Measurements from ENCODE around the gene SNX22.

The SNX22 gene

GRCh38 chr15:64144565-64145281 lies 6.8 kb upstream of the SNX22 start:
- H3K4me3 ChIP-seq (ENCODE audit: low read depth, low read length) = no peak overlapping the region
- TF ChIP-seq, protein P1, sequence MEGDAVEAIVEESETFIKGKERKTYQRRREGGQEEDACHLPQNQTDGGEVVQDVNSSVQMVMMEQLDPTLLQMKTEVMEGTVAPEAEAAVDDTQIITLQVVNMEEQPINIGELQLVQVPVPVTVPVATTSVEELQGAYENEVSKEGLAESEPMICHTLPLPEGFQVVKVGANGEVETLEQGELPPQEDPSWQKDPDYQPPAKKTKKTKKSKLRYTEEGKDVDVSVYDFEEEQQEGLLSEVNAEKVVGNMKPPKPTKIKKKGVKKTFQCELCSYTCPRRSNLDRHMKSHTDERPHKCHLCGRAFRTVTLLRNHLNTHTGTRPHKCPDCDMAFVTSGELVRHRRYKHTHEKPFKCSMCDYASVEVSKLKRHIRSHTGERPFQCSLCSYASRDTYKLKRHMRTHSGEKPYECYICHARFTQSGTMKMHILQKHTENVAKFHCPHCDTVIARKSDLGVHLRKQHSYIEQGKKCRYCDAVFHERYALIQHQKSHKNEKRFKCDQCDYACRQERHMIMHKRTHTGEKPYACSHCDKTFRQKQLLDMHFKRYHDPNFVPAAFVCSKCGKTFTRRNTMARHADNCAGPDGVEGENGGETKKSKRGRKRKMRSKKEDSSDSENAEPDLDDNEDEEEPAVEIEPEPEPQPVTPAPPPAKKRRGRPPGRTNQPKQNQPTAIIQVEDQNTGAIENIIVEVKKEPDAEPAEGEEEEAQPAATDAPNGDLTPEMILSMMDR (IDR thresholded peaks at IDR 0.05; ENCODE audit: low read depth, low read length) = no peak

DNA sequence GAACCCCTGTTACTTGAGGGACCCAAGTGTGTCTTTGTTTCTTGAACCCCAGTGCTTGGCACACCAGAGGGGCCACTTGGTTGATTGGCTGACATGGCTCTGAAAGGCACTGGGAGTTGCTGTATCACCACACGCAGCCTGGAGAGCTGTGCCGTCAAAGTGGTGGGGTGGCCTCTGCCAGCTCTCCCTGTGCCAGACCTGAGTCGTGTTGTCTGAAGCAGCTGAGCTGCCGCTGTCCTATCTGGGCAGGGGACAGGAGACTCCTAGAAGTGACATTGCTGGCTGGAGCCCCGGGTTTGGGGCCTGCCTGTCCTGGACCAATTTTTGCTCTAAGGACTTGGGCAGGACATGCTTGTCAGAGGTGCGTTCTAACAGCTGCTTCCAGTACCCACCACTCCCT lies 5.5 kb upstream of the SNX22 start:
- TF ChIP-seq, protein P1 (IDR thresholded peaks at IDR 0.05; ENCODE audit: low read depth, low read length) = no peak
- no peak overlapping the region for H3K4me3 ChIP-seq (ENCODE audit: low read depth, low read length)

DNA sequence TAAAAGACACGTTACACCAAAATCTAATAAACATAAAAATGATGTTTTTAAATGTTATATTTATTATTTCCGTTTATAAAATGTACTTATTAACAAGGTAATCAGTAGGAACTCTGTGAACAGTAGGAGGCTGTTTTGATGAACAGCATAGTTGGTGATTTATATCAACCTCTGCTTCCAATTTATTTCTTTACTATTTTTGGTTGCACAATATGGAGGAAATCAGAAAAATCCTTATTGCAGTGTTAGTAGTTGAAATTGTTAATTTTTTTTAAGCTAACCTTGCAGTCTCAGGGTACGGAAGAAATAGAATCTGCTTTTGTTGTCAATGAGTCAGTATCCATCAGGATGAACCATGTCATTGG lies 5.0 kb upstream of the SNX22 start:
- no peak overlapping the region for H3K4me3 ChIP-seq (ENCODE audit: low read depth, low read length)
- TF ChIP-seq, protein P1 (IDR thresholded peaks at IDR 0.05; ENCODE audit: low read depth, low read length) = no peak

DNA sequence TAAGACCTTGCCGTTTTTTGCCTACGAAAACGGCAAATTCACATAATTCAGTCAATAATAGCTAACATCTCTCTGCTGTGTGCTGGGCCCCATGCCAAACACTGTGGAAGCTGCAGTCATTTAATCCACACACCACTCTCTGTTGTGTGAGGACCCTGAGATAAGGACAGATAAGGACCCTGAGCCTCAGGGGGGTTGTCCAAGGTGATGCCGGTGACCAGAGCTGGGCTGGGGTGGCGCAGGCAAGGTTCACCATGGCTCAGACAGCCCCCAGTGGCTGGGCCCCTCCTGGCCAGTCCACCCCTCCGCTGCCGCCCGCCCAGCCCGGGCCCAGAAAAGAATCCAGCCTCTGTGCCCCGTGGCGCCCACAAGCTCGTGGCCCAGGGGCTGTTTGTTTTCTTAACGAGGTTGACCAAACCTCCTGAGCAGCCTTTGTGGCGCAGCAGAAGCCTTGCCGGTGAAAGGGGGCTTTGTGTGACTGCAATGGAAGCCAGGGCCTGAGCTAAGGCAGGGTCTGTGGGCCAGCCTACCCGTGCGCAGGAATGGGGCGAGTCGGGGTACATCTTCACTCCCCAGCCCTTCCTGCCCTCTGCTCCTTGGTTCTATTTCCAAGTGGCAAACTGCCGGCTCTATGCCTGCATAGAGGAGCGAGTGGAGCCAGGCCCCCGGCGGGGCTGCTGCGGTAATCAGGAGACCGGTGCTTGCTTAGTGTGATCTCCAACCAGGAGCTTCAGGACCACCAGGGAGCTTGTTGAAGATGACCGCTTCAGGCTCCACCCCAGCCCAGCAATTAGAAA lies 4.4 kb upstream of the SNX22 start:
- no peak overlapping the region for H3K4me3 ChIP-seq (ENCODE audit: low read depth, low read length)
- TF ChIP-seq, protein P1 (IDR thresholded peaks at IDR 0.05; ENCODE audit: low read depth, low read length) = no peak

GRCh38 chr15:64148168-64148567 lies 3.4 kb upstream of the SNX22 start:
- TF ChIP-seq, protein P1 (IDR thresholded peaks at IDR 0.05; ENCODE audit: low read depth, low read length) = no peak
- no peak overlapping the region for H3K4me3 ChIP-seq (ENCODE audit: low read depth, low read length)

- TF ChIP-seq, protein P1 (IDR thresholded peaks at IDR 0.05; ENCODE audit: low read depth, low read length) = no peak
- H3K4me3 ChIP-seq (ENCODE audit: low read depth, low read length) = no peak overlapping the region
Measured at GRCh38 chr15:64148581-64148980, 3.0 kb upstream of the SNX22 start.

GRCh38 chr15:64149424-64149823 lies 2.1 kb upstream of the SNX22 start:
- no peak overlapping the region for H3K4me3 ChIP-seq (ENCODE audit: low read depth, low read length)
- TF ChIP-seq, protein P1 (IDR thresholded peaks at IDR 0.05; ENCODE audit: low read depth, low read length) = no peak

Data from WI38 (cell line).